Measurements from ENCODE around the gene C1orf216. TPM values are rescaled to one million over a fixed set of nuclear protein-coding genes. Genes with fewer than 3 reads are reported as not detected.

C1orf216 gene
- total and polyA plus RNA-seq, 2 of the 4 experiments (the other 2 are of a cell fraction), result 13.4 to 16.7 TPM

GRCh38 chr1:35756064-35756463, 37.4 kb upstream of the C1orf216 start:
- no peak overlapping the region for H3K14ac ChIP-seq (replicated peaks; ENCODE audit: low read depth, low read length)
- H3K9me3 ChIP-seq (ENCODE audit: control insufficient read depth, insufficient read depth, low read length), result no peaks in the 10 kb centered on the region
- CTCF ChIA-PET, result interaction anchor here (0.6 kb wide), 1 partner anchor 13 kb away, joined by 3 read pairs; no protein-coding TSS in a partner anchor
- no peak overlapping the region for H4K91ac ChIP-seq (ENCODE audit: insufficient read depth, low read depth, low read length)
- no peak overlapping the region for H2BK5ac ChIP-seq (ENCODE audit: low read depth, low read length, poor library complexity, severe bottlenecking)
- H3K79me1 ChIP-seq (ENCODE audit: low read depth in 1 of 2, low read length in 2 of 2), result no peaks in the 10 kb centered on the region; a peak in 1 of 4 replicates
- POLR2A ChIA-PET (ENCODE audit: unreplicated experiment), result no interaction called here
- in situ Hi-C loops (cut with MboI; ENCODE audit: low sequenced_read_pairs), result no loop called here
- no peaks in the 10 kb centered on the region for H4K20me1 ChIP-seq (ENCODE audit: insufficient read depth, low read length)
- no peak overlapping the region for H3K4me2 ChIP-seq (ENCODE audit: low read depth, low read length)
- no peak overlapping the region for H4K8ac ChIP-seq (ENCODE audit: low read depth in 2 of 2, low read length in 2 of 2)
- no peak overlapping the region for H2BK120ac ChIP-seq (ENCODE audit: low read depth, low read length)
- no peak overlapping the region for H3K4me3 ChIP-seq (ENCODE audit: insufficient read depth, low read depth, low read length)
- H3K27me3 ChIP-seq (ENCODE audit: control insufficient read depth, insufficient read depth, low read length), result no peaks in the 10 kb centered on the region
- DNase-seq (no peak), ATAC-seq (ENCODE audit: low read depth) (no peak)
- no peak overlapping the region for H3K4ac ChIP-seq (ENCODE audit: low read depth, low read length)
- H3K9ac ChIP-seq (ENCODE audit: low read depth, low read length), result no peak overlapping the region
- H3K4me1 ChIP-seq (ENCODE audit: control insufficient read depth, insufficient read depth, low read length), result no peaks in the 10 kb centered on the region
- no peak overlapping the region for H3K56ac ChIP-seq (ENCODE audit: extremely low read depth, insufficient read depth, low read length)
- no peak overlapping the region for H4K5ac ChIP-seq (ENCODE audit: low read depth, low read length)
- no CpG with 5 or more reads among the region's 1 CpG for WGBS, 2 experiments (ENCODE audit: extremely low coverage in 2 of 2, insufficient read length in 1 of 2)
- H2BK20ac ChIP-seq (ENCODE audit: low read depth, low read length), result no peak overlapping the region
- H3K36me3 ChIP-seq (ENCODE audit: control insufficient read depth, insufficient read depth, low read length), result peaks cover 4% of the 10 kb centered on the region; the same call in 1 of the 2 replicates
- no peak overlapping the region for H2AFZ ChIP-seq (replicated peaks; ENCODE audit: low read length, poor library complexity)
- intact Hi-C loops (cut with micrococcal nuclease), result no loop called here
- H3K18ac ChIP-seq (ENCODE audit: low read depth, low read length), result no peak overlapping the region
- no peak overlapping the region for H3K27ac ChIP-seq (ENCODE audit: insufficient read depth, low read length)
- TF ChIP-seq SMC3 (IDR thresholded peaks at IDR 0.05; ENCODE audit: low read depth, low read length), result no peak
- BruUV-seq (replicated peaks), result no TSS peak
- H2AK9ac ChIP-seq (replicated peaks; ENCODE audit: low read depth, low read length, poor library complexity), result no peak overlapping the region
- H2BK15ac ChIP-seq (ENCODE audit: low read depth, low read length), result no peak overlapping the region
- H2AK5ac ChIP-seq (ENCODE audit: low read depth, low read length), result no peak overlapping the region
- no peaks in the 10 kb centered on the region for H3K9me1 ChIP-seq (ENCODE audit: insufficient read depth, low read length)
- dilution Hi-C loops (cut with HindIII; ENCODE audit: low sequenced_read_pairs, unreplicated experiment), result no loop called here
- no peak overlapping the region for H3K23ac ChIP-seq (ENCODE audit: low read depth, low read length)
